ENCODE data around the gene GATA6.
"Not testable (repeated sequence)": the region's sequence is repeated elsewhere in the genome, so short reads cannot be mapped to it uniquely, and the experiment has no call there.

GATA6 gene

GRCh38 chr18:22184573-22184972, 15.2 kb downstream of the GATA6 start:
- DNase-seq: not testable (repeated sequence)

GRCh38 chr18:22185273-22185672, 15.9 kb downstream of the GATA6 start:
- no peak for DNase-seq

- no peak for DNase-seq
Measured at GRCh38 chr18:22185771-22186386, 16.5 kb downstream of the GATA6 start.

DNA sequence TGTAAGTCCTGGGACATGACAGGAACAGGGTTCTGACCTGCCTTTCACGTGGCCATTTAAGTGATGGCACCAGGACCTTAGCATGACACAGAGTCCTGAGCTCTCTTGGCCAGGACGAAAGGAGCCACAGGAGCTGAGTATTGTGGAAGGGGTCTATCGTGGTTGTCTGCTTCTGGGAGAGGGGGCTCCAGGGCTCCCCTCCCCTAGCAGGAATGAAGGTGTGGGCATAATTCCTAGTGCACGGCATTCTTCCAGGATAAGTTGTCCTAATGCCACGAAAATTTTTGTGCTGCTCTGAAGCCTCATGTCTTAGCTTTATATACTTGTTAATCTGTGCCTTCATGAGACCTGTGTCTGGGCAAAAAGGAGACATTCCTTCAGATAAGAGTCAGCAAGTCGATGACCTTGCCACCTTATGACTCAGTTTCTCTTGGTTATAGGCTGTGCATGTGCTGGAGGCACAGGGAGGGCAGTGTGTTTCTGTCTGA, 17.1 kb downstream of the GATA6 start:
- DNase-seq: no peak

DNA sequence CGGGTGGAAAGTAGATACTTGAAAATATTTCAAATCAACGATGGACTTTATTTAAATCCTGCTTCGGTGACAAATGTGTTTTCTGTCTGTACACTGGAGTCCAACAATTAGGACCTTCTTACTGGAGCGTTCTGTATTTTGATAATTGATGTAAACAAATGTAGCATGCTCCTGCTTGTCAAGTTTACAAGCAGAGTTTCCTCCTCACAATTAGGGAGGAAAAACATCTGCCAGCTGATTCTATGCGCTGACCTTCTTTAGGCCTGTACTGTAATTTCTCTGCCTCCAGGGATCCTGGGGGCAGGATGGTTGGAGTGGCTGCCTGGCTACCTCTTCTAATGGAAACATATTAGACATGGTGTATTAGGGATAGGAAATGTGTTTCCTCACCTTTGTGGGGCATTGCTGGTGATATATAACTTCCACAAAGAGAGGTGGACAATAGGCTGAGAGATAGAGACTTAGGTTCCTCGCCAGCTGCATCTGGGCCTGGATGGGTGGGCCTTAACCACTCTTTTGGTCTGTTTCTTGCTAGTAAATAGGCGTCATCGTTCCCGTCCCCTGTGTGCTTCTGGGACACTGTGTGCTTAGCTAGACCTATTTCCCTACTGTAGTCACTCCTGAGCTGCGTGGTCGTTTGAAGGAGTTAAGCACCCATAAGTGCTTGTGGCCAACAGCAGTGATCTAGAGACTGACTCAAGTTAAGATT, 19.3 kb downstream of the GATA6 start:
- DNase-seq: no peak

DNA sequence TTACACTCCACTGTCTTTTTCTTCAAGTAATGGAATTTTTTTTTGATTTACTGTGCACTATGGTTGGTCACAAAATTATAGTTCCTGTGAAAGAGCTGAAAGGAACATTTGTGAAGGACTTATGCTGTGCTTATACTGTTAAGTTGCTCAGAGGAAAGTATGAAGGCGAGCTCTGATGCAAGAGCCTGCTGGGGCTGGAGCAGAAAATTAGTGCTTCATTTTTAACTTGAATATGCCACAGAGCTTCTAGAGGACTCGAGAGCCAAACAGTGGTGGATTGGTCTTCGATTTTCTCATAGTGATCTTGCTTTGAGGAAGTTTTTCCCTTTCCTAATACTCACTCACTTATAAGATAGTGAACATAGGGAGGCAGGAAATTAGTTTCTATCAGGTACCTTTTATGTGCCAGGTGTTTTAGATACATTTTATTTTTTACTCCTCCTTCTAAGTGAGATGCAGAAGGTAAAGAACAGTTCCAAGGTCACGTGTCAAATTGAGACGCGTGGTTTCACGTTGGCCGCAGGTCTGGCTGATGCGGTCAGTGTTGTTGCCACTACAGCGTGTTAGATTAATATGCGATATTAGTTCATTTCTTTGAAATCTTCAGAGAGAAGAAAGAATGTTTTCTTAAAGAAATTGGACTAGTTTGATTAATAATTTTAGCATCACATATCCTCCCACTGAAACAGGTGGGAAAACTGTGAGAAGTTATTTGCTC, 20.2 kb downstream of the GATA6 start:
- DNase-seq: no peak

GRCh38 chr18:22191346-22191695, 21.9 kb downstream of the GATA6 start:
- no peak for DNase-seq

GRCh38 chr18:22191923-22192322, 22.5 kb downstream of the GATA6 start:
- DNase-seq: no peak

DNA sequence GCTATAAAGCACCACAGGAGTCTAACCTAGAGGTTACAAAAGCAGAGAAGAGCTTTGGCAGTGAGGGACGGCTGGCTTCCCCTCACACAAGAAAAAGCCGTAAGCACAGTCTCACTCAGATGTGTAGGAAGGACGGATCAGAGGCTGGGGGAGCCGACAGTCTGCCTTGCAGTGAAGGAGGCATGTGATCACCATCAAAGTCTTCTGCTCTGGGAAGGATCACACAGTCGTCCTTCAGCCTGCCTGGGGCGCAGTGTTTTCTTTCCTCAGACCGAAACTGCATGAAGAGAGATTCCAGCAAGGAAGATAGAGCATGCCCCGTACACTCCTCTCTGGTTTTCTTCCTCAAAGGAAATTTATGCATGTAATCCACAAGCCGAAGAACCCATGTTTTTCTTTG, 24.1 kb downstream of the GATA6 start:
- DNase-seq: no peak

DNA sequence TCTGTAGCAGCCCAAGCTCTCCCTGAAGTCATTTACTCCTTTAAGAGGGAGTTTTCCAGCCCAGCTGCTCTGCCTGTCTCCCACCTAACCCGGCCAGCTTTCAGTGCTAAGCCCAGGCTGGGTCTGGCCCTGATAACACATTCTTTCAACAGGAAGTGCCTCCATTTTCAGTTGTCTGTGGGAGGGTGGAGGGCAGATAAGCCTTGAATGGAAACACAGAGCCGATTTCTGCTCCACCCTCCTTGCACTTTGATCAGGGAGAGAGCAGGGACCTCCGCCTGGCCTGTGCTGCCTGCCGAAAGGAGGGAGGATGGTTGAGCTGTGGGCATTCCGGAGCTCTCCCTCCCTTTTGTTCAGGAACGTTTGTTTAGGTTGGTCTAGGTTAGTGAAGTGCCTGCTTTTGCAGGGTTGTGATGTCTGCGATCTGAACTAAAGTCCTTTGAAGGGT, 24.8 kb downstream of the GATA6 start:
- no peak for DNase-seq

DNA sequence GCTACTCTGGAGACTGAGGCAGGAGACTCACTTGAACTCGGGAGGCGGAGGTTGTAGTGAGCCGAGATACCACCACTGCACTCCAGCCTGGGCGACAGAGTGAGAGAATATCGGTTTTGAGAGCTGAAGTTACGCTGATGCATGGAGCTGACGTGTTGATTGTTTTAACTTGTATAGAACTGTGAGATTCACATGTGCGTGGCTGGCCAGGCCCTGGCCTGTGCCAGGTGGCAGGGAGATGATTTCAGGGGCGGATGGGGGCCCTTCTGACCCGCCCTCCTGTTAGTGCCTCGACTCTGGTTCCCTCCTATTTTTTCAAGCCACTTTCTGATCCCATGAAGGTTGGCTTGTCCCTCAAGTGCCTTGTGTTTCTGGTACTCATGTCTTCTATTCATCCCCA, 25.7 kb downstream of the GATA6 start:
- DNase-seq: no peak

GRCh38 chr18:22196943-22197342, 27.6 kb downstream of the GATA6 start:
- DNase-seq: not testable (repeated sequence)

GRCh38 chr18:22197668-22198067, 28.3 kb downstream of the GATA6 start:
- DNase-seq: no peak

DNA sequence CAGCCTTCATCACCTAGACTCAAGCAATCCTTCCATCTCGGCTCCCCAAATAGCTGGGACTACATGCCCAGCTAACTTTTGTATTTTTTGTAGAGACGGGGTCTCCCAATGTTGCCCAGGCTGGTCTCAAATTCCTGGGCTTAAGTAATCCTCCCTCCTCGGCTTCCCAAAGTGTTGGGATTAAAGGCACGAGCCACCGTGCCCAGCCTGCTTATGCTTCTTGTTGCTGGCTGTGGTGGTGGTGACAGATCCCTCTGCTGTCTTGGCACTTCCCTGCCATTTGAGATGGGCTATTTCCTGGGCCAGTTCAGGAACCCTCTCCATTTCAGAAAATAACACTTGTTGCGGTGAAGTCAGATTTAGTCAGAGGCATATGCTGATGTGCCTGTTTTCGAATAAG, 28.8 kb downstream of the GATA6 start:
- DNase-seq: no peak

DNA sequence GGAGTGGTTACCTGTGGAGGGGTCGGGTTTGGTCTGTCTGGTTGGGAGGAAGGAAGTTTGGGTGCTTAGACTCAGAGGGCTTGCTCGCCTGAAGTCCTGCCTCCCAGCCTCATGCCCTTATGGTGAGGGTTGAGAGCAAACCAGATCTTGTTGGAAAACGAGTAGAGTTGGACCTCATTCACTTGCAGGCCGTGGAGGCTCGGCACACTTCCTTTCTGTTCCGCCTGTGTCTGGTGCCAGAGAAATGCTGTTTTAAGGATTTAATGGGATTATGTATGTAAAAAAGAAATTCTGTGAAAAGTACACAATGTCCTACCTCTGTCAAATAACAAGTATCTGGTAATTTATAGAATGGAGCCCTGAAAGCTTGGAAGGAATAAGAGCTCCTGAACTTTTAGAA, 29.6 kb downstream of the GATA6 start:
- DNase-seq: no peak

GRCh38 chr18:22200611-22201225, 31.3 kb downstream of the GATA6 start:
- no peak for DNase-seq

DNA sequence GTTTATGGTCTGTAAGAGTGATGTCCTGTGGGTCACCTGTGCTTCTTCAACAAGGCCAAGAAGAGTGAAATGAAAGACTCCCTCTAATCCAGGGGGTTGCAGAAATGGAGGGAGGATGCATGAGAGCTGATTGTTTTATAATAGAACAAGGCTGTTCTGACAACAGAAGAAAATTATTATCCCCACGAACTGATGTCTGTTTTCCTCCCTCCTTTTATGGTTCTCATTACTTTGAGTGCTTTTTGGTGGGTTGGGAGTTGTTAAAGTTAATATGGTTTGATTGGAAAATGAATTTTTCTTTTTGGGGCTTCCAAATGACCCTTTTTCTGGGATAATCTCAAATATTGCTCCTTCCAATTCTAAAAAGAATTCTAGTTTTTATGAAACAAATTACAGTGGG, 33.6 kb downstream of the GATA6 start:
- DNase-seq: no peak

- no peak for DNase-seq
Measured at GRCh38 chr18:22203536-22204213, 34.3 kb downstream of the GATA6 start.

DNA sequence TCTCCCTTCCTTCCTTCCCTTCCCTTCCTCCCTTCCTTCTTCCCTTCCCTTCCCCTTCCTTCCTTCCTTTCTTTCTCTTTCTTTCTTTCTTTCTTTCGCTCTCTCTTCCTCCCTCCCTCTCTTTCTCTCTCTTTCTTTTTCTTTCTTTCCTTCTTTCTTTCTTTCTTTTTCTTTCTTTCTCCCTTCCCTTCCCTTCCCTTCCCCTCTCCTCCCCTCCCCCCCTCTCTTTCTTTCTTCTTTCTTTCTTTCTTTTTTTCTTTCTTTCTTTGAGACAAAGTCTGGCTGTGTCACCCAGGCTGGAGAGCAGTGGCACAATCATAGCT, 34.8 kb downstream of the GATA6 start:
- no peak for DNase-seq

DNA sequence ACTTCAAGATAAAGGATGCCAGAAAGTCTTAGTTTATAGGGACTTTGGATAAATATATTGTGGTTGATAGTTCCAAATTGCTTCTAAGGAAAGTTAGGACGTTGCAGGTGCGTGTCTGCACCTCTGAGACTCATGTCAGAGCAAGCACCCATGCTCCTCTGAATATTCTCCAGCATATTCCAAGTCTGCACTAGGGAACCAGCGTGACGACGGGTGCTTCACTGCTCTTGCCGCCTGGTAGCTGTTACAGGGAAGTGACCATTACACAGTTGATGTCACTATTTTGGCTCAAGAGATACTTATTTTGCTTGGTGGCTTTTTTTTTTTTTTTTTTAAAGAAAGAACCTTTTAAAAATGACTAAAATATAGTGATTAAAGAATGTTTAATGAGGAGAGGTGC, 35.6 kb downstream of the GATA6 start:
- no peak for DNase-seq

DNA sequence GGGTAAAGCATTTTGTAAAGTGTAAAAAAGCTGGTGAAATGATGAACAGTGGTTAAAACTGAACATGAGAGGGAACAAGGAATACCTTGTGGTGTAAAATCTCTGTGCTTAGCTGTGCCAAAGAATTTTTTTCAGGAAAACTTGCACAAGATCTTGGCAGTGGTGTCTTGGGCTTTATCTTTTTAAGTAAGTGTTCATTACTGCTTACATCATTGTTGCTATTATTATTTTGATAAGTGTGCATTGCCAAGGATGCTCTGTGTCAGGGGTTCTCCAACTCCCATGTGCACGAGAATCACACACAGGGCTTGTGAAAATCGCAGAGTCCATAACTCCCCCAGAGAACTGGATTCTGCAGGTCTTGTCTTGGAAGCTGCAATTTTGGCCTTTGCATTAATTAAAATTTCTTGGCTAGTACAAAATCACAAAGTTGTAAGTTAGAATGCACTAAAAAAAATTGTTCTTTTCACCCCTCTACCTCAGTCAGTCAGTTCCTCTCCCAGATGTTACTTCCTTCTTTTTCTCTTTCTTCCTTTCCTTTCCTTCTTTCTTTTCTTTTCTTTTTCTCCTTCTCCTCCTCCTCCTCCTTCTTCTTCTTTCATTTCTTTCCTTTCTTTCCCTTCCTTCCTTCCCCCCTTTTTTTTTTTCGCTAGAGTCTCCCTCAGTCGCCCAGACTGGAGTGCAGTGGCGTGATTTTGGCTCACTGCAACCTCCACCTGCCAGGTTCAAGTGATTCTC, 37.8 kb downstream of the GATA6 start:
- no peak for DNase-seq

DNA sequence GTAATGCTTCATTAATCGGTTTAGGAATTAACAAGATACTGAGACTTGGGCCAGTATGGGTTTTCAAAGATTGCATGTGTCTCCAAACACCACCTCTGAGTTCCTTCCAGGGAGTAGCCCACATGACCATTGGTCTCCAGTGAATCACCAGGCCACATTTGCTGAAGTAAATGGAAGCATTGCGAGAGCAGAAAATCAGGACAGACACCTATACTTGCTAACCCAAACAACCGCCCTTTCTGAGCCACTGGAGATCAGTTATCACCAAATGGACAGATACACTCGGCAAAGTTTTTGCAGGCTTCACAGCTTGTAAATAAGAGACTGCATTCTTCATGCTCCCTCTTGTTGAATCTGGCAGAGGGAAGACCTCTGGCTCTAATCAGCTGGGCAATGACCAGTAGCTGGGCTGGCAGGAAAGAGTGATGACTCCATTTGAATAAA, 40.9 kb downstream of the GATA6 start:
- no peak for DNase-seq
